Measurements from ENCODE around the gene KRTCAP2.

KRTCAP2 gene

DNA sequence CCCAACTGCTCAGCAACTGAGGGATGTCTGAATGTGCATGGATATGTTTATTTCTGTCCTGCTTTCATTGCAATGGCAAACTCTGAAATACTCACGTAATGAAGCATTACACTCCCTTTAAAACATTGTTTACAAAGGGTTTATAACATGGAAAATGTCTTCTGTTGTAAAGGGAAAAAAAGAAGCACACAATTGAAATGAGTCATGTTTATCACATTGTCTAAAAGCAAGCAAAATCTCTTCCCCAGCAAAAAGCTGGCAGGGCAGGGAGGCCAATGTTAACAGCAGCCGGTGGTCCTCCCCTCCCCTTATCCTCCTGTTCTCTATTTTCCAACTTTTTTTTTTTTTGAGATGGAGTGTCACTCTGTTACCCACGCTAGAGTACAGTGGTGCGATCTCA is 49.3 kb downstream of the KRTCAP2 start:
- H3K27ac ChIP-seq: no peak overlapping the region
- no peak for DNase-seq (ENCODE audit: low read depth, low spot score)

DNA sequence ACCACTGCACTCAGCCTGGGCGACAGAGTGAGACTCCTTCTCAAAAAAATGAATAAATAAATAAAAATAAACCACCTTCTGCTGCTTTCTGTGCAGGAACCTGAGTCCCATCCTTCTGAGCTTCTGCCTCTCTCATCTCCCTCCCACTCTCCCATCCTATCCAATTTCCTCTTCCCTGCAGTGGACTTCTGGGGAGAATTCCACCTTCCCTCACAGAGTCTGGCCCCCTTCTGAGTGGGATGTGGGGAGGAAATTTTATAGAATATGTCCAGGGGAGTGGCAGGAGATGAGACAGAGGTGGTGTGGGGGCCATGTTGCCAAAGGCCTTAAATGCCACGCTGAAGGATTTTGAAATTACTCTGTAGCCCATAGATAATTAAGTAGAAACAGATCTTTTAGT is 50.8 kb downstream of the KRTCAP2 start:
- H3K27ac ChIP-seq: no peak overlapping the region
- no peak for DNase-seq (ENCODE audit: low read depth, low spot score)

DNA sequence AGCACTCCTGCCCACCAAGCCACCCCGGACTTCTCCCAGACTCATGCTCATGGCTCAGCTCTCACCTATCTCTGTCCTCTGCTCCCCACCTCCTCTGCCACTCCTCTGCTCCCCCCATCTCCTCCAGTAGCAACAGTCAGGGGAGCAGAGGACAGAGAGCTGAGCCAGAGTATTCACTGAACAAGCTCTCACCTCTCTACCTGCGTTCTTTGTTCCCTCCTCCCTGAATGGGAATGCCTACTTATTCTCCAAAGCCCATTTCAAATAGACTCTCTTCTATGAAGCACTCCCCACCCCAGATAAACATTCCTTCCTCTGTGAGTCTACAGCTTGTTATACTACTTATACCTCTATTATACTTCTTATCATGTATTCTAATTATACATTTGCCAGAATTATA is 51.9 kb downstream of the KRTCAP2 start:
- H3K27ac ChIP-seq: no peak overlapping the region
- no peak for DNase-seq (ENCODE audit: low read depth, low spot score)

DNA sequence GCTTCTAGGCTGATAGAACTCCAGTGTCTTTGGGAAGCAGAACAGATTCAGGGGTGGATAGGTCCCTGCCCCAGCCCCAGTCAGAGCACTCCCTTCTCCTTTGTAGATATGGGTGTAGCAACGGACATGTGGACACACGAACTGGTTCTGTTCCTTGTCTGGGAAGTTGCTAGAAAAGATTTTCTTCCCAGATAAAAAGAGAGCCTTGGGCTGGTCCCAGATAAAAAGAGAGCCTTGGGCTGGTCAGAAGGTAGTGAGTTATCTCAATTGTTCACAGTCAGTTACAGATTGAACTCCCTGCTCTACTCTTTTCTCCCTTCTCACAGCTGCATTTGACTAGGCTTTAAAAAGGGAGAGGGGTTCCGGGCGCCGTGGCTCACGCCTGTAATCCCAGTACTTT is 52.9 kb downstream of the KRTCAP2 start:
- no peak for DNase-seq (ENCODE audit: low read depth, low spot score)
- H3K27ac ChIP-seq: no peak overlapping the region
